GM12892 (cell line): ENCODE results near the gene OR7C1.
A peak's percentile ranks its signal among the peaks of the same experiment; 100 is the strongest.
"Not testable (repeated sequence)": the region's sequence is repeated elsewhere in the genome, so short reads cannot be mapped to it uniquely, and the experiment has no call there.

Experiments
- DNase-seq: peaks from one replicate; pipeline ENCODE4 v3.0.0; 2011; ENCODE audit not compliant: insufficient read length
- FAIRE-seq: peaks from 2 replicates; lab custom pipeline; 2011; peaks lifted over from hg19 to GRCh38; lab: Jason Lieb, UNC
- POLR2A ChIP-seq: IDR thresholded peaks from 2 replicates; pipeline ENCODE4 v1.6.1; 2011; ENCODE audit warnings: low read depth, low read length, control low read depth
- POLR2AphosphoS5 ChIP-seq: IDR thresholded peaks from 2 replicates; pipeline ENCODE4 v1.6.1; 2011; ENCODE audit warnings: low read depth, low read length, control low read depth
- TAF1 ChIP-seq: IDR thresholded peaks from 2 replicates; pipeline ENCODE4 v1.6.1; 2011; ENCODE audit warnings: low read depth, mild to moderate bottlenecking, control low read depth, low read length, borderline replicate concordance

The OR7C1 gene

DNA sequence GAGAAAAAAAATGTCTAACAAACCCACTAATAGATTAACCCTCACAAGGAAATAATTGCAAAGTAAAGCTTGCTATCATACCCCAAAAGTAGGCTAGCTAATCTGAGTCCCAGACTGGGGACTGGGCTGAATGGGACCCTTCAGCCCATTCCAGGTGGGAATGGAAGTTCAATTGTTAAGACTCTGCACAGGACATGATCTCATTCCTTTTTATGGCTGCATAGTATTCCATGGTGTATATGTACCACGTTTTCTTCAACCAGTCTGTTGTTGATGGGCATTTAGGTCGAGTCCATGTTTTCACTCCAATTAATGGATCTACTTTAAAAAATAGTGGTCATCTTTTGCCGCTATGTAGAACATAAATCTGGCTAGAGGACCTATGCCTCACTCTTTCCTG, 17.9 kb downstream of the OR7C1 start:
- TF ChIP-seq TAF1 (no peak), POLR2AphosphoS5 (no peak)
- FAIRE-seq (no peak), DNase-seq (no peak)

DNA sequence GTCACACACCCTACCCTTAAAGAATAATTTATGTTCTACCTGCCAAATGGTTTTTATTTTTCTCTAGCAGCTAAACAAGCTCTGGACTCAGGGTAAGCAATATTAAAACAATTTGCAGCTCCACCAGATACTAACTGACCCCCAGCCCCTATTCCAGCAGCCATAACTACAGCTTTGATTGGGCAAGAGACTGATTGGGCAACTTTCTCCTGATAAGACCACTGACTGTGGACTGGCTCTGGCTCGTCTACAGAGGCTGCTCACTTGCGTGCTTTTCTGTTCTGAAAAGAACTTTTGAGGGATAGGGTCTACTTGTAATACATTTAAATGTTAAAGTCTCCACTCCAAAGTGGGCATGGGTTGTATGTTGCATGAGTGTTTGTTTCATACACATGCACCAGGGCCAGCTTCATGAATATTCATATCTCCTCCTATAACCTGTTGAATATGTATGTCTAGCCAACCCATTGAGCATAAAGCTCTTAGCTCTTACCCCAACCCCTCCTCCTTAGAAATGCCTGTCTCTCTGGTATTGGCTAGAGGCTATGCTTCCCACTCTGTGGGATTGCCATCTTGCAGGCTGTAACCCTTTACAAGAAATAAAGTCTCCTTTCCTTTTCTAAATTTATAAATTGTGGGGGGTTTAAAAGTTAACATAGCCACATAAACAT, 19.9 kb downstream of the OR7C1 start:
- FAIRE-seq, result no peak
- no peak for TF ChIP-seq POLR2A
- TF ChIP-seq TAF1, result no peak
- no peak for TF ChIP-seq POLR2AphosphoS5

DNA sequence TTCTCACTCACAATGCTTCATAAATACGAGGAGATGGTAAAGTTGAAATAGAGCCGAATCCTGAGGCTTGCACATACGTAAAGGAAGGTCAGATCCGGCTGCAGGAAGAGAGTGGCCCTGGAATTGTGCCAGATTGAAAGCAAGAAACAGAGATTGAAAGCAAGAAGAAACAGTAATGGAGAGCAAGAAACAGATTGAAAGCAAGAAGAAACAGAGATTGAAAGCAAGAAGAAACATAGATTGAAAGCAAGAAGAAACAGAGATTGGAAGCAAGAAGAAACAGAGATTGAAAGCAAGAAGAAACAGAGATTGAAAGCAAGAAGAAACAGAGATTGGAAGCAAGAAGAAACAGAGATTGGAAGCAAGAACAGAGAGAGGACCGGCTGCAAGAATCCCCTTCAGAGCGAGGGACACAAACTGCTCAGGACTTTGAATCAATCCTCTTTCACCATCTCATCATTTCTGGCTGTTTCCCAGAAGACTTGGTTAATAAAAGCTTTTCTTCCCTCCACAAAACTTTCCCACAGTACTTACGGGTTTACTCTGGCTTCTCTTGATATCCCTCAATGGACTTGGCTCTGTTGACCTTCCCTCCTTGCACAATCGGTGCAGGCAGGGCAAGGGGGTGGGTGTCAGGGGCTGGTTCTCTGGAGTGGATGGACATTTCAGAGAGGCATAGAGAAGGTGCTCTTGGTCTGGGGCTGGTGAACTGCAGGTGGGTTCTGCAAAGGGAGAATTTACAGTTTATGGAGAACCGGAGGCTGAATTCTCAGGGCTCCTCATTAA, 25.5 kb downstream of the OR7C1 start:
- TF ChIP-seq POLR2AphosphoS5 (no peak), TAF1 (no peak), POLR2A (no peak)
- DNase-seq (no peak), FAIRE-seq (no peak)

More for the DNA sequence above, 19.9 kb downstream of the OR7C1 start:
- no peak for DNase-seq

DNA sequence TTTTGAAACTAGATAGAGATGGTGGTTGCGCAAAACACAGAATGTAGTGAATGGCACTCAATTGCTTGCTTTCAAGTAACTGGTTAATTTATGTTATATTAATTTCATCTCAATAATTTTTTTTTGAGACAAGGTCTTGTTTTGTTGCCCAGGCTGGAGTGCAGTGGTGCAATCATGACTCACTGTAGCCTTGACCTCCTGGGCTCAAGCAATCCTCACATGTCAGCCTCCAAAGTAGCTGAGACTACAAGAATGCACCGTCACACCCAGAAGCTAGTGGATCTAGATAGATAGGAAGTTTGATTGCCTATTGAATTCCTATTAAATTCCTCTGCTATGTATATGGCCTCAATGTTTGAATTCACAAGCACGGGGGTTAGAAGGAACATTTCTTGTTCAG, 30.2 kb downstream of the OR7C1 start:
- no peak for DNase-seq
- FAIRE-seq, result no peak
- no peak for TF ChIP-seq TAF1
- TF ChIP-seq POLR2A, result no peak
- TF ChIP-seq POLR2AphosphoS5, result no peak

DNA sequence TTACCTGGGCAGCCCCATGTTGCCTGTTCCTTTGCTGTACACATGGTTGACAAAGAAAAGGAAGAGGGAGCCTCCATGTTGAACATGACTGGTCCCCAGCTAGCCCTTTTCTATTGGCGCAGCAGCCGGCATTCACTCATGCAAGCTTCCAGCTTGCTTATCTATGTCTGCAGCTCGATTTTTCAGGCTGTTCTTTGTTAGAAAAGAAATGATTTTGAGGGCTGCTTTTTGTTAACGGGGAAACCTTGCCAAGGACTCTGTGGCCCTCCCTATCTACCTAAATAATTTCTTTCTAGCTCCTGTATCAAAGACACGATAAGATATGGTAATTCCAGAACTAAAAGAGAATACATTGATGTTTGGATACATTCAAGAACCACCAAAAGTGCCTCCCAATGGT, 36.2 kb downstream of the OR7C1 start:
- TF ChIP-seq TAF1, result no peak
- no peak for TF ChIP-seq POLR2AphosphoS5
- no peak for TF ChIP-seq POLR2A
- no peak for DNase-seq
- no peak for FAIRE-seq

DNA sequence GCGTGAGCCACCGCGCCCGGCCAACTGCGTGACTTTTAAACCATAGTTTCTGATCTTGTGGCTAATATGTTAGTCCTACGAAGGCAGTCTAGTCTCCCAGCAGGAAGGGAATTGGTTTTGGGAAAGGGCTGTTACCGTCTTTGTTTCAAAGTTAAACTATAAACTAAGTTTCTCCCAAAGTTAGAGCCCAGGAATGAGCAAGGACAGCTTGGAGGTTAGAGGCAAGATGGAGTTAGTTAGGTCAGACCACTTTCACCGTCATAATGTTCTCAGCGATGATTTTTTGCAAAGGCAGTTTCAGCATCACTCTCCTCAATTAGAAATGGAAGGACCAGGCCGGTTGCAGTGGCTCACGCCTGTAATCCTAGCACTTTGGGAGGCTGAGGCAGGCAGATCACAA, 39.0 kb downstream of the OR7C1 start:
- no peak for FAIRE-seq

DNA sequence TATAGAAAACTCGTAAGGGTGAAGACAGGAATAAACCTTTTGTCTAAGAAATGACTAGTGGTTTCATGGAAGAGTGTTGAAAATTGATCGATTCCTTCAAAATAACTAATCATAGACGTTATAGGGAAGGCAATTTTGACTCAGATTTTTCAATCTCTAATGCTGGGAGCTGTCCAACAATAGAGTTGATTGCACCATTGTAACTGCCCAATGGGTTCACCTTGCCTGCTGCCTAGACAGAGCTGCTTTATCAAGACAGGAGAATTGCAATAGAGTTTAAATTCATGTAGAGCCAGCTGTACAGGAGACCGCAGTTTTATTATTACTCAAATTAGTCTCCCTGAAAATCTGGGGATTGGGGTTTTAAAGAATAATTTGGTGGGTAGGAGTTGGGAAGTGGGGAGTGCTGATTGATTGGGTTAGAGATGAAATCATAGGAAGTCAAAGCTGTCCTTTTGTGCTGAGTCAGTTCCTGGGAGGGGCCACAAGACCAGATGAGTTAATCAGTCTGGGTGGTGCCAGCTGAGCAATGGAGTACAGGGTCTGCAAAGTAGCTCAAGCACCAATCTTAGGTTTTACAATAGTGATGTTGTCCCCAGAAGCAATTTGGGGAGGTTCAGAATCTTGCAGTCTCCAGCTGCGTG, 39.8 kb downstream of the OR7C1 start:
- DNase-seq, result no peak
- TF ChIP-seq TAF1, result no peak
- TF ChIP-seq POLR2A, result no peak
- TF ChIP-seq POLR2AphosphoS5, result no peak
- no peak for FAIRE-seq

More for the DNA sequence above, 39.0 kb downstream of the OR7C1 start:
- DNase-seq, result no peak
- TF ChIP-seq TAF1, result no peak
- no peak for TF ChIP-seq POLR2AphosphoS5
- TF ChIP-seq POLR2A, result no peak

DNA sequence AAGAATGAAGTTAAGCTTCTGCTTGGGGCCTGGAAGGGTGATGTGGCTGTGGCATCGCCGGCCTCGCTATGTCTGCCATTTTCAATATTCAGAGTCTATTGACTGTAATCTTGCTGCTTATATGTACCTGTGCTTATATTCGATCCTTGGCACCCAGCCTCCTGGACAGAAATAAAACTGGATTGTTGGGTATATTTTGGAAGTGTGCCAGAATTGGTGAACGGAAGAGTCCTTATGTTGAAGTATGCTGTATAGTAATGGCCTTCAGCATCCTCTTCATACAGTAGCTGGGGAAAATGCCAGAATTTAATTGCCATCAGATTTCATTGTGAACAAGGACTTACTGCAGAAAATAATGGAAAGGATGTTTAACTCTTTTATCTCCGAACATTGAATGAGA, 42.7 kb downstream of the OR7C1 start:
- not testable (repeated sequence) for DNase-seq, FAIRE-seq

DNA sequence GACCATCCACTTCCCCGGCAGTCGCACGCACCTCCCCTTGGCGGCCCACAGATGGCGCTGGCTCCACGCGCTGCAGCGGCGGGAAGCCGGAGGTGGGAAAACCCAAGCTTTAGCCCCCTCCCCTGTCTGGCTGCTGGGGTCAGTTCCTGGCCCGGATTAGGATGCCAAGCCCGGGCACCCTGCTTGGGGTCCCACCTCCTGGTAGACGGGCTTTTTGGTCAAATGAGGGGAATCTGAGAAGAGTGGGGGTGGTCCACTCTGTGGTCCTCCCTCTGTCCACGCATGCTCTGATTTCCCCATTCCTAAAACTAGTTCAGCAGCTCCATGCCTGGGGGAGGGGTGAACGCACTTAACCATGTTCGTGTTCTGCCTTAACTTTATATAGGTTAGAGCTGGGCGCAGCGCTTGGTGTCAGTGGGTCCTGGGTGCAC, 48.5 kb downstream of the OR7C1 start:
- no peak for DNase-seq
- no peak for FAIRE-seq
- TF ChIP-seq POLR2AphosphoS5 (no peak), POLR2A (no peak), TAF1 (no peak)

DNA sequence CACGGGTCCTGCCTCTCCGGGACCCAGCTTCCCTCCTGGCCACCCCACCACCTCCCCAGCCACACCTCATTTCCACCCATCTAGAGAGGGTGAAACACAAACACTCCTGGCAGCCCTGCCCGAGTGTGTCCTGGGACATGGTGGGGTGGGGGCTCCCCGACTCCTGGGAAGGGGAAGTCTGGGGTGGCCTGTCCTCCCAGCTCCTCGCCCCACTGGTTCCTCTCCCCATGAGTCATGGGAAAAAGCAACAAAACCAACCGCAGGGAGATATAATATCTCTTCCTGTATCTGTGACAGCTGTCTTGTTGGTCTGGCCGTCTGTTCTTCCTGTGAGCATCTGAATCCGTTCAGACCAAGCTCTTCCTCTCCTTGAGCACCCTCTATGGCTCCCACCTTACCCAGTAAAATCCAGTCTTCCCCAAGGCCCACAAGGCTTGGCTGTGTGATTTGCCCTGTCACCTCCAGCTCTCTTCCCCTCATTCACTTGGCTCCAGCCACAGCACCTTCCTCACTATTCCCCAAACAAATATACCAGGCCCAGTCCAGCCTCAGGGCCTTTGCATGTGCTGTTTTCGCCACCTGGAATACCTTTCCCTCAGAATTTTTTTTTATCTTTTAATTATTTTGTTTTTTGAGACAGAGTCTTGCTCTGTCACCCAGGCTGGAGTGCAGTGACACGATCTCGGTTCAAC, 49.7 kb downstream of the OR7C1 start:
- FAIRE-seq, DNase-seq: not testable (repeated sequence)

DNA sequence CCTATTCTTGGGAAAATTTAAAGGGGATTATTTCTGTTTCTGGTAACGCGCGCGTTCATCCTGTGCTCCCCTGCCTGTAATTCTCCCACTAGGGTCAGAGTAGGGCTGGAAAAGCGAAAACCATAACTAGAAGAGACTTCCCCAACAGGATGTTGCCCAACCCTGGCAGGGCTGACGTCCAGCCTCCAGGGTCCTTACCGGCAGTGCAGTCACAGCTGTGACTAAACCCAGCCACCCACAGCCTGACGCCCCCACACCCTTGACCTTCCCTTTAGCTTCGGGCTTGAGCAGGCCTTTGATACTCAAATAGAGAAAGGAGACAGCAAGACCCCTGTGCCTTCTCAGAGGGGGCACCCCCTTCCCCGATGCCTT, 50.3 kb downstream of the OR7C1 start:
- DNase-seq, result not testable (repeated sequence)
- peak; percentile 24 for FAIRE-seq

DNA sequence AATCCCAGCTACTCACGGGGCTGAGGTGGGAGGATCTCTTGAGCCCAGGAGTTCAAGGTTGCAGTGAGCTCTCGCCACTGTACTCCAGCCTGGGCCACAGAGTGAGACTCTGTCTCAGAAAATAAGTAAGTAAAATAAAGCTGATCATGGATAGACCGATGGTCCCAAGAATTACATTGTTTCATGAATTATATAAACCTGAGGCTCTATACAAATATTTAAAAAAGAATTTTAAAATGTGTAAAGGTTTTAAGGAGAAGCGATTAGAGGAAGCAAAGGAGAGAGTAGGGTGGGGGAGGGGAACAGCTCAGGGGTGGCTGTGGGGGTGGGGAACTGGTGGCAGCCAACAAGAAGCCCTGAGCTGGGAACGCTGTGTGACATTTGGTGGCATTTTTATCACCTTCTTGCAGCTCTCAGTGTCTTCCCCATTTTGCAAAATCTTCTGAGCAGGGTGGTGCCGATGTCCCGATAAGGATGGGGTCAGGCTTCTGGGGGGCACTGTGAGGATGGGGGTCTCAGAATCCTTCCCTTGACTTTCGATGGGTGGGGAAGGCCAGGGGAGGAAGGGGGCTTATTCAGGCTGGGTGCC, 51.5 kb downstream of the OR7C1 start:
- DNase-seq, FAIRE-seq: not testable (repeated sequence)
